Hematopoietic multipotent progenitor cell (in vitro differentiated cells): Measurements from ENCODE around the gene HORMAD2. TPM values are rescaled to one million over a fixed set of nuclear protein-coding genes. Genes with fewer than 3 reads are reported as not detected.
A peak's percentile ranks its signal among the peaks of the same experiment; 100 is the strongest.

ENCODE experiments used
- DNase-seq, 3 donors: peaks; one replicate each; pipeline ENCODE4 v3.0.0-alpha.2; 2011 to 2015; ENCODE audit warnings: low read depth in 2 of 3, low spot score in 2 of 3
- total RNA-seq: library from RNA; depleted of rRNA; stranded (reverse); fragments of >200 nt; gene quantifications from one replicate; pipeline ENCODE4 v1.2.3, GENCODE V29; 2012

HORMAD2 gene
- total RNA-seq, 1 donor = not detected

- DNase-seq = no peak
Measured at GRCh38 chr22:30159561-30160353, 79.5 kb downstream of the HORMAD2 start.

GRCh38 chr22:30161051-30161469 lies 80.8 kb downstream of the HORMAD2 start:
- DNase-seq = peak in 1 of 3 donors; percentile 16

- DNase-seq = no peak
Measured at GRCh38 chr22:30167296-30167695, 87.0 kb downstream of the HORMAD2 start.

- no peak for DNase-seq
Measured at GRCh38 chr22:30167734-30168133, 87.5 kb downstream of the HORMAD2 start.

- DNase-seq = peak in 1 of 3 donors; percentile 38
Measured at GRCh38 chr22:30169002-30169401, 88.7 kb downstream of the HORMAD2 start.

GRCh38 chr22:30170129-30170528 lies 89.9 kb downstream of the HORMAD2 start:
- DNase-seq = no peak

GRCh38 chr22:30171008-30171407 lies 90.7 kb downstream of the HORMAD2 start:
- DNase-seq = no peak

- DNase-seq = no peak
Measured at GRCh38 chr22:30175690-30176288, 95.5 kb downstream of the HORMAD2 start.

GRCh38 chr22:30176431-30176830 lies 96.2 kb downstream of the HORMAD2 start:
- no peak for DNase-seq

GRCh38 chr22:30178181-30179126 lies 98.2 kb downstream of the HORMAD2 start:
- no peak for DNase-seq

GRCh38 chr22:30180616-30181015 lies 100.4 kb downstream of the HORMAD2 start:
- no peak for DNase-seq

- peak in 2 of 3 donors; percentile 68 to 89 for DNase-seq
Measured at GRCh38 chr22:30181459-30182349, 101.4 kb downstream of the HORMAD2 start.

- DNase-seq = no peak
Measured at GRCh38 chr22:30182350-30182745, 102.1 kb downstream of the HORMAD2 start.

GRCh38 chr22:30182815-30183214 lies 102.6 kb downstream of the HORMAD2 start:
- no peak for DNase-seq

- no peak for DNase-seq
Measured at GRCh38 chr22:30183271-30183670, 103.0 kb downstream of the HORMAD2 start.

GRCh38 chr22:30183861-30184278 lies 103.6 kb downstream of the HORMAD2 start:
- DNase-seq = peak in 2 of 3 donors; percentile 53 to 60

GRCh38 chr22:30185129-30185528 lies 104.9 kb downstream of the HORMAD2 start:
- no peak for DNase-seq

- DNase-seq = no peak
Measured at GRCh38 chr22:30185549-30185948, 105.3 kb downstream of the HORMAD2 start.

GRCh38 chr22:30186041-30186440 lies 105.8 kb downstream of the HORMAD2 start:
- DNase-seq = no peak

- no peak for DNase-seq
Measured at GRCh38 chr22:30186510-30186909, 106.2 kb downstream of the HORMAD2 start.
